Smooth muscle cell (in vitro differentiated cells): ENCODE data around the gene AXDND1. TPM values are rescaled to one million over a fixed set of nuclear protein-coding genes. Genes with fewer than 3 reads are reported as not detected.

Experiments used
- DNase-seq: peaks from one replicate; lab custom pipeline; 2025; ENCODE audit not compliant: unreplicated experiment; lab: John Stamatoyannopoulos, UW
- H2AFZ ChIP-seq: fragments of 200-600 bp; sonication (generic); 2 replicates; pipeline ENCODE4 v1.6.0; 2016; ENCODE audit warnings: antibody characterized with exemption, low read depth, mild to moderate bottlenecking
- H3F3A ChIP-seq: fragments of 200-600 bp; sonication (generic); 2 replicates; pipeline ENCODE4 v1.6.0; 2017; ENCODE audit warnings: antibody characterized with exemption, low read depth
- H3K27ac ChIP-seq: fragments of 200-600 bp; sonication (generic); 2 replicates; pipeline ENCODE4 v1.5.1; 2016; ENCODE audit warnings: low read depth, mild to moderate bottlenecking
- H3K27me3 ChIP-seq: fragments of 200-600 bp; sonication (generic); 2 replicates; pipeline ENCODE4 v1.6.1; 2016; ENCODE audit warnings: low read depth, mild to moderate bottlenecking
- H3K36me3 ChIP-seq: fragments of 200-600 bp; sonication (generic); 2 replicates; pipeline ENCODE4 v1.5.1; 2016; ENCODE audit warnings: low read depth
- H3K4me1 ChIP-seq: fragments of 200-600 bp; sonication (generic); 2 replicates; pipeline ENCODE4 v1.5.1; 2016; ENCODE audit warnings: low read depth
- H3K4me2 ChIP-seq: fragments of 200-600 bp; sonication (generic); 2 replicates; pipeline ENCODE4 v1.6.0; 2016; ENCODE audit warnings: mild to moderate bottlenecking
- H3K4me3 ChIP-seq: fragments of 200-600 bp; sonication (generic); 2 replicates; pipeline ENCODE4 v1.5.1; 2016; ENCODE audit warnings: mild to moderate bottlenecking
- H3K79me2 ChIP-seq: fragments of 200-600 bp; sonication (generic); 2 replicates; pipeline ENCODE4 v1.6.0; 2016; ENCODE audit warnings: low read depth, mild to moderate bottlenecking
- H3K9ac ChIP-seq: fragments of 200-600 bp; sonication (generic); 2 replicates; pipeline ENCODE4 v1.6.0; 2016; ENCODE audit warnings: low read depth
- H3K9me3 ChIP-seq: fragments of 200-600 bp; sonication (generic); replicated peaks from 2 replicates; pipeline ENCODE4 v1.5.1; 2016; ENCODE audit warnings: low read depth
- H4K20me1 ChIP-seq: fragments of 200-600 bp; sonication (generic); 2 replicates; pipeline ENCODE4 v1.6.0; 2016; ENCODE audit warnings: low read depth
- CTCF ChIP-seq: fragments of 200-600 bp; sonication (generic); IDR thresholded peaks from 2 replicates; pipeline ENCODE4 v1.5.1; 2017; ENCODE audit warnings: borderline replicate concordance, mild to moderate bottlenecking, antibody characterized with exemption; ENCODE audit not compliant: insufficient read depth, poor library complexity, severe bottlenecking
- WGBS: methylation state at CpG from one replicate; pipeline ENCODE4 v1.1.7; 2016; ENCODE audit warnings: low lambda C conversion rate; 5-methylcytosine and 5-hydroxymethylcytosine counted together
- polyA plus RNA-seq: library from polyadenylated mRNA; unstranded; fragments of >200 nt; fragmentation: Nextera tagmentation; extraction: Ambion mirVana; gene quantifications from 2 replicates; pipeline ENCODE4 v1.2.1, GENCODE V29; 2016
- total RNA-seq: library from RNA; depleted of rRNA; stranded (reverse); fragments of >200 nt; gene quantifications from 2 replicates; pipeline ENCODE4 v1.2.3, GENCODE V29; 2014

AXDND1 gene
- total and polyA plus RNA-seq, 2 experiments from 2014 or later = 0.41 TPM; not detected in 1

GRCh38 chr1:179327196-179327595, 38.6 kb upstream of the AXDND1 start:
- no peaks in the 10 kb centered on the region for H3F3A ChIP-seq
- no peak overlapping the region for H3K9ac ChIP-seq
- H3K27ac ChIP-seq = no peak overlapping the region
- no peaks in the 10 kb centered on the region for H3K36me3 ChIP-seq
- H3K9me3 ChIP-seq = no peaks in the 10 kb centered on the region
- no peak overlapping the region for H3K4me3 ChIP-seq
- no peak overlapping the region for H3K4me2 ChIP-seq
- no peaks in the 10 kb centered on the region for H4K20me1 ChIP-seq
- WGBS = 96% methylated on average over 7 of the region's 7 CpGs
- TF ChIP-seq CTCF = no peak
- no peak for DNase-seq
- no peaks in the 10 kb centered on the region for H3K4me1 ChIP-seq
- H3K27me3 ChIP-seq = no peaks in the 10 kb centered on the region
- no peaks in the 10 kb centered on the region for H3K79me2 ChIP-seq
- H2AFZ ChIP-seq = no peak overlapping the region

GRCh38 chr1:179327679-179328078, 38.1 kb upstream of the AXDND1 start:
- no peak for DNase-seq
- H3K36me3 ChIP-seq = no peaks in the 10 kb centered on the region
- 70% methylated on average over 3 of the region's 3 CpGs for whole genome bisulfite sequencing
- H3K79me2 ChIP-seq = no peaks in the 10 kb centered on the region
- H4K20me1 ChIP-seq = no peaks in the 10 kb centered on the region
- TF ChIP-seq CTCF = no peak
- H3K4me1 ChIP-seq = no peaks in the 10 kb centered on the region
- no peak overlapping the region for H3K9ac ChIP-seq
- no peak overlapping the region for H3K4me2 ChIP-seq
- no peak overlapping the region for H2AFZ ChIP-seq
- no peak overlapping the region for H3K4me3 ChIP-seq
- H3K27ac ChIP-seq = no peak overlapping the region
- H3K27me3 ChIP-seq = no peaks in the 10 kb centered on the region
- H3F3A ChIP-seq = no peaks in the 10 kb centered on the region
- no peaks in the 10 kb centered on the region for H3K9me3 ChIP-seq

- H3K36me3 ChIP-seq = no peaks in the 10 kb centered on the region
- no peaks in the 10 kb centered on the region for H3K4me1 ChIP-seq
- no peaks in the 10 kb centered on the region for H3K27me3 ChIP-seq
- H3F3A ChIP-seq = no peaks in the 10 kb centered on the region
- no peak overlapping the region for H3K27ac ChIP-seq
- no peak overlapping the region for H2AFZ ChIP-seq
- H3K9ac ChIP-seq = no peak overlapping the region
- H4K20me1 ChIP-seq = no peaks in the 10 kb centered on the region
- TF ChIP-seq CTCF = no peak
- 62% methylated on average over 2 of the region's 2 CpGs for WGBS
- no peaks in the 10 kb centered on the region for H3K79me2 ChIP-seq
- no peak overlapping the region for H3K4me3 ChIP-seq
- H3K4me2 ChIP-seq = no peak overlapping the region
- DNase-seq = no peak
- no peaks in the 10 kb centered on the region for H3K9me3 ChIP-seq
These were observed 35.9 kb upstream of the AXDND1 start for GRCh38 chr1:179329862-179330261.

- H4K20me1 ChIP-seq = no peaks in the 10 kb centered on the region
- H3K9ac ChIP-seq = no peak overlapping the region
- no peaks in the 10 kb centered on the region for H3K27me3 ChIP-seq
- no peak overlapping the region for H3K4me3 ChIP-seq
- H3K9me3 ChIP-seq = no peaks in the 10 kb centered on the region
- no peak overlapping the region for H3K27ac ChIP-seq
- no peaks in the 10 kb centered on the region for H3K79me2 ChIP-seq
- no peaks in the 10 kb centered on the region for H3F3A ChIP-seq
- H3K4me1 ChIP-seq = no peaks in the 10 kb centered on the region
- no peak overlapping the region for H2AFZ ChIP-seq
- no peak for DNase-seq
- H3K36me3 ChIP-seq = peaks cover 3% of the 10 kb centered on the region
- no peak for TF ChIP-seq CTCF
- WGBS = 97% methylated on average over 4 of the region's 4 CpGs
- H3K4me2 ChIP-seq = no peak overlapping the region
These were observed 31.3 kb upstream of the AXDND1 start for GRCh38 chr1:179334440-179334839.
